A549 treated with AZD2906 at 1 μM for 4 hours (cell line): Measurements from ENCODE around the gene CRACR2A. TPM values are rescaled to one million over a fixed set of nuclear protein-coding genes. Genes with fewer than 3 reads are reported as not detected.

Experiments used
- total RNA-seq: library from RNA; stranded (reverse); fragments of 200-300 nt; extraction: Qiagen RNA extraction; gene quantifications from 5 replicates; pipeline ENCODE4 v1.2.3, GENCODE V29; 2022

Gene CRACR2A, protein sequence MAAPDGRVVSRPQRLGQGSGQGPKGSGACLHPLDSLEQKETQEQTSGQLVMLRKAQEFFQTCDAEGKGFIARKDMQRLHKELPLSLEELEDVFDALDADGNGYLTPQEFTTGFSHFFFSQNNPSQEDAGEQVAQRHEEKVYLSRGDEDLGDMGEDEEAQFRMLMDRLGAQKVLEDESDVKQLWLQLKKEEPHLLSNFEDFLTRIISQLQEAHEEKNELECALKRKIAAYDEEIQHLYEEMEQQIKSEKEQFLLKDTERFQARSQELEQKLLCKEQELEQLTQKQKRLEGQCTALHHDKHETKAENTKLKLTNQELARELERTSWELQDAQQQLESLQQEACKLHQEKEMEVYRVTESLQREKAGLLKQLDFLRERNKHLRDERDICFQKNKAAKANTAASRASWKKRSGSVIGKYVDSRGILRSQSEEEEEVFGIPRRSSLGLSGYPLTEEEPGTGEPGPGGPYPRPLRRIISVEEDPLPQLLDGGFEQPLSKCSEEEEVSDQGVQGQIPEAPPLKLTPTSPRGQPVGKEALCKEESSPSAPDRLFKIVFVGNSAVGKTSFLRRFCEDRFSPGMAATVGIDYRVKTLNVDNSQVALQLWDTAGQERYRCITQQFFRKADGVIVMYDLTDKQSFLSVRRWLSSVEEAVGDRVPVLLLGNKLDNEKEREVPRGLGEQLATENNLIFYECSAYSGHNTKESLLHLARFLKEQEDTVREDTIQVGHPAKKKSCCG
- 0.86 to 1.9 TPM (median 1.5 TPM) in 5 replicates for total RNA-seq

DNA sequence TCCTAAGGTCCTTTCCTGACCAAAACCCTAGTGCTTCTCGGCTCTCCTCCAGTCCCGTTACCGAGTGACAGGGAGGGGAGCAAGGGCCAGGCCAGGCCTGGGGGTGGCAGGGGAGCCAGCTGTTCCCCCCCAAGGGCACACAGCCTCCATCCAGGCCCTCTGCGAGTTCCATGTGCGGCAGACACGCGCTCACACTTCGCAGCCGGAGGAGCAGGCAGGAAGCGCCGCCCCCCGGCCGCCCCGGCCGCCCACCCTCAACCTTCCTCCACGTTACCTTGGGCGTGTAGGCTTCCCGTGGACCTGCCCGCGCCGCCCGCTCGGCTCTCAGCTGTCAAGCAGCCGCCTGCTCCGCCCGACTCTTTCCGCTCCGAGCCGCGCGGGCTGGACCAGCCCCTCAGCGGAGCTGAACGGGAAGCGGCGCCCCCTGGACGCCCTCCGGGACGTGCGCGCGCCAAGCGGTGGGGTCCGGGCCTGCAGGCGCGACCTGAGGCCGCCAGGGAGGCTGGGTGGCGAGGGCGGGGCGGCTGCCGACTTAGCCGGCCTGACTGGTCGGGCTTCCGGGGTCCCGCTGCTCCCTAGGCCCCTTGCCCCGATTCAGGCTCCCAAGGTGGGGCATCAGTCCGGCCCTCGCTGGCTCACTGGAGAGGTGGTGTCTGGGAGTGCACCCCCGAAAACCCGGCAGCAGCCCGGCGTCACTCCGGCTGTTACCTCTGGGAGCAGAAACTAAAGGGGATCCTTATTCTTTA lies at the start of gene CRACR2A:
TSS of gene CRACR2A (minus strand) at position 369 of the 746 bp plus-strand sequence. CDS start 56,110 bp downstream, outside the sequence.

Other genes with a start within 250 kb of the CRACR2A start
- 1.6 to 2.1 TPM (median 1.8 TPM) in 5 replicates for gene PARP11, start 120.3 kb upstream of the CRACR2A start, total RNA-seq